Measurements from ENCODE around the gene DOCK4.

DNA sequence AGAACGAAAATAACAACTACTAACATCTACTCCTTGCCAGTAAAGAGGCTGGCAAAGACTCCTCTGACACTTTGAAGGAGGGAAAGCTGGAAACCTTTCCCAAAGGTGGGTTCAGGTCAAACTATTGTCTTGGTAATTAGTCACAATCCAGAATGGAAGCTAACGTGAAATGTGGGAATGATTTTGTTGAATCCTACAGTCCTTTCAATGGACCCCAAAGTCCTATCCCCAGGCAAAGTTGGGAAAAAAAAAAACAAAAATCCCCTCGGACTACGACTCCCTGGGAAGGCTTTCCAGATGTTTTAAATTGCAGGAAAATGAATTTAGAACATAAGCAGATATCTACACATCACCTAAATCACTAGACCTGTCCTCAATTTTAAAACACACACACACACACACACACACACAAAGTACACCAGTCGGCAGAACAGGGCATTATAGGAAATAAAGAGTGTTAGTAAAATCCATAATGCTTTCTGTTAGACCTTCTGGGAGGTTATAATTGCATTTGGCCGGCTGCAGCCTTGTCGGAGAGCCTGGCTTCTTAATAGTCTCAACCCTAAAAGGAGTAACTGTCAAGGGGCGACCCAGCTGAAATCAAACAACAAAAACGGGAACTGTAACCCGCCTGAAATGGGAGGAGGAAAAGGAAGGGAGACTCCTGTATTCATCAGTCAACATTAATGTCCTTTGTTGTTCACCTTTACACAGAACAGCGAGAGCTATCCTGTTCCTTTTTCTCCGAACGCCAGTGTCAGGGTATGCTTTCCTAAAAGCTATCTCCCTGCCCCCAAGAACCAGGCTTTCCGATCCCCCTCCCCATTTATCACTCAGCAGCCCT lies 1.5 kb downstream of the DOCK4 start:
- no peak for TF ChIP-seq POLR2A (IDR thresholded peaks at IDR 0.05)
- TF ChIP-seq, protein P1, sequence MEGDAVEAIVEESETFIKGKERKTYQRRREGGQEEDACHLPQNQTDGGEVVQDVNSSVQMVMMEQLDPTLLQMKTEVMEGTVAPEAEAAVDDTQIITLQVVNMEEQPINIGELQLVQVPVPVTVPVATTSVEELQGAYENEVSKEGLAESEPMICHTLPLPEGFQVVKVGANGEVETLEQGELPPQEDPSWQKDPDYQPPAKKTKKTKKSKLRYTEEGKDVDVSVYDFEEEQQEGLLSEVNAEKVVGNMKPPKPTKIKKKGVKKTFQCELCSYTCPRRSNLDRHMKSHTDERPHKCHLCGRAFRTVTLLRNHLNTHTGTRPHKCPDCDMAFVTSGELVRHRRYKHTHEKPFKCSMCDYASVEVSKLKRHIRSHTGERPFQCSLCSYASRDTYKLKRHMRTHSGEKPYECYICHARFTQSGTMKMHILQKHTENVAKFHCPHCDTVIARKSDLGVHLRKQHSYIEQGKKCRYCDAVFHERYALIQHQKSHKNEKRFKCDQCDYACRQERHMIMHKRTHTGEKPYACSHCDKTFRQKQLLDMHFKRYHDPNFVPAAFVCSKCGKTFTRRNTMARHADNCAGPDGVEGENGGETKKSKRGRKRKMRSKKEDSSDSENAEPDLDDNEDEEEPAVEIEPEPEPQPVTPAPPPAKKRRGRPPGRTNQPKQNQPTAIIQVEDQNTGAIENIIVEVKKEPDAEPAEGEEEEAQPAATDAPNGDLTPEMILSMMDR (IDR thresholded peaks at IDR 0.05), result no peak

Measured in testis (tissue), 2 donors.